Astrocyte (in vitro differentiated cells and primary cell): Measurements from ENCODE around the gene MRPL20. TPM values are rescaled to one million over a fixed set of nuclear protein-coding genes. Genes with fewer than 3 reads are reported as not detected.
A peak's percentile ranks its signal among the peaks of the same experiment; 100 is the strongest.
"Not testable (repeated sequence)": the region's sequence is repeated elsewhere in the genome, so short reads cannot be mapped to it uniquely, and the experiment has no call there.

ENCODE experiments used
- DNase-seq: peaks from one replicate; pipeline ENCODE4 v3.0.0-alpha.2; 2010; ENCODE audit warnings: low read depth
- FAIRE-seq: peaks from 2 replicates; lab custom pipeline; 2011; peaks lifted over from hg19 to GRCh38; lab: Jason Lieb, UNC
- H2AFZ ChIP-seq: 2 replicates; pipeline ENCODE4 v1.6.0; 2012; ENCODE audit warnings: low read depth, low read length, inconsistent platforms
- H3K27ac ChIP-seq: 2 replicates; pipeline ENCODE4 v1.5.1; 2011; ENCODE audit warnings: low read depth, low read length, inconsistent platforms
- H3K27me3 ChIP-seq: 2 replicates; pipeline ENCODE4 v1.6.0; 2011; ENCODE audit warnings: low read length, inconsistent platforms; ENCODE audit not compliant: insufficient read depth
- H3K36me3 ChIP-seq: 2 replicates; pipeline ENCODE4 v1.5.1; 2011; ENCODE audit warnings: low read length, inconsistent platforms; ENCODE audit not compliant: insufficient read depth
- H3K4me1 ChIP-seq: 2 replicates; pipeline ENCODE4 v1.5.1; 2011; ENCODE audit warnings: low read length, inconsistent platforms; ENCODE audit not compliant: insufficient read depth
- H3K4me2 ChIP-seq: 2 replicates; pipeline ENCODE4 v1.6.0; 2012; ENCODE audit warnings: low read length, inconsistent platforms
- H3K4me3 ChIP-seq: 2 replicates; pipeline ENCODE4 v1.5.1; 2011; ENCODE audit warnings: low read depth, mild to moderate bottlenecking, low read length, inconsistent platforms; ENCODE audit not compliant: insufficient read depth
- H3K79me2 ChIP-seq: 2 replicates; pipeline ENCODE4 v1.6.0; 2012; ENCODE audit warnings: mild to moderate bottlenecking, low read length, inconsistent platforms; ENCODE audit not compliant: insufficient read depth
- H3K9ac ChIP-seq: 2 replicates; pipeline ENCODE4 v1.6.0; 2012; ENCODE audit warnings: mild to moderate bottlenecking, low read length, inconsistent platforms
- H3K9me3 ChIP-seq: 2 replicates; pipeline ENCODE4 v1.5.1; 2012; ENCODE audit warnings: low read depth, mild to moderate bottlenecking, low read length, inconsistent platforms; ENCODE audit not compliant: insufficient read depth
- H4K20me1 ChIP-seq: 2 replicates; pipeline ENCODE4 v1.6.0; 2012; ENCODE audit warnings: low read length, inconsistent platforms; ENCODE audit not compliant: insufficient read depth
- H3K27ac Mint-ChIP-seq: one replicate; pipeline ENCODE4 v1.8.0; 2021; ENCODE audit warnings: mild to moderate bottlenecking, mixed read lengths; ENCODE audit not compliant: unreplicated experiment
- H3K27me3 Mint-ChIP-seq: one replicate; pipeline ENCODE4 v1.8.0; 2021; ENCODE audit warnings: low read depth, mixed read lengths; ENCODE audit not compliant: unreplicated experiment
- H3K36me3 Mint-ChIP-seq: one replicate; pipeline ENCODE4 v1.8.0; 2021; ENCODE audit warnings: low read depth, mixed read lengths; ENCODE audit not compliant: unreplicated experiment
- H3K4me1 Mint-ChIP-seq: one replicate; pipeline ENCODE4 v1.8.0; 2021; ENCODE audit warnings: low read depth, mixed read lengths; ENCODE audit not compliant: unreplicated experiment
- H3K4me3 Mint-ChIP-seq: one replicate; pipeline ENCODE4 v1.8.0; 2021; ENCODE audit warnings: mild to moderate bottlenecking, moderate library complexity, mixed read lengths; ENCODE audit not compliant: unreplicated experiment
- H3K9me3 Mint-ChIP-seq: one replicate; pipeline ENCODE4 v1.8.0; 2021; ENCODE audit warnings: mild to moderate bottlenecking, mixed read lengths; ENCODE audit not compliant: unreplicated experiment
- CTCF ChIP-seq: IDR thresholded peaks from 2 replicates; pipeline ENCODE4 v1.5.1; 2011; ENCODE audit warnings: low read depth, mild to moderate bottlenecking, inconsistent platforms, low read length, moderate library complexity; ENCODE audit not compliant: insufficient read depth
- EZH2 ChIP-seq: IDR thresholded peaks from 2 replicates; pipeline ENCODE4 v1.6.1; 2012; ENCODE audit warnings: mild to moderate bottlenecking, low read length, inconsistent platforms; ENCODE audit not compliant: insufficient read depth
- total RNA-seq: library from RNA; stranded (reverse); gene quantifications from 2 replicates; pipeline ENCODE4 v1.2.1, GENCODE V29; 2021

MRPL20 gene
- total RNA-seq, 1 donor from 2014 or later: 88.5 TPM

- peaks cover 40% of the 10 kb centered on the region for H3K79me2 ChIP-seq
- no peaks in the 10 kb centered on the region for H3K27me3 ChIP-seq
- H3K4me2 ChIP-seq: no peak overlapping the region
- TF ChIP-seq CTCF (no peak), EZH2 (no peak)
- no peak overlapping the region for H3K4me3 ChIP-seq
- peak overlapping the region; percentile 40 for H3K4me3 Mint-ChIP-seq
- no peaks in the 10 kb centered on the region for H3K4me1 ChIP-seq
- H4K20me1 ChIP-seq: peaks cover 53% of the 10 kb centered on the region
- H3K9ac ChIP-seq: no peak overlapping the region
- no peak for DNase-seq
- H3K27ac ChIP-seq: no peak overlapping the region
- no peak for FAIRE-seq
- peaks cover 19% of the 10 kb centered on the region for H3K36me3 Mint-ChIP-seq
- no peaks in the 10 kb centered on the region for H3K27me3 Mint-ChIP-seq
- no peaks in the 10 kb centered on the region for H3K4me1 Mint-ChIP-seq
- no peaks in the 10 kb centered on the region for H3K9me3 Mint-ChIP-seq
- peaks cover 57% of the 10 kb centered on the region for H3K36me3 ChIP-seq
- H3K9me3 ChIP-seq: no peaks in the 10 kb centered on the region
- no peak overlapping the region for H2AFZ ChIP-seq
- no peak overlapping the region for H3K27ac Mint-ChIP-seq
Measured at GRCh38 chr1:1388078-1388472, 19.0 kb downstream of the MRPL20 start.

DNA sequence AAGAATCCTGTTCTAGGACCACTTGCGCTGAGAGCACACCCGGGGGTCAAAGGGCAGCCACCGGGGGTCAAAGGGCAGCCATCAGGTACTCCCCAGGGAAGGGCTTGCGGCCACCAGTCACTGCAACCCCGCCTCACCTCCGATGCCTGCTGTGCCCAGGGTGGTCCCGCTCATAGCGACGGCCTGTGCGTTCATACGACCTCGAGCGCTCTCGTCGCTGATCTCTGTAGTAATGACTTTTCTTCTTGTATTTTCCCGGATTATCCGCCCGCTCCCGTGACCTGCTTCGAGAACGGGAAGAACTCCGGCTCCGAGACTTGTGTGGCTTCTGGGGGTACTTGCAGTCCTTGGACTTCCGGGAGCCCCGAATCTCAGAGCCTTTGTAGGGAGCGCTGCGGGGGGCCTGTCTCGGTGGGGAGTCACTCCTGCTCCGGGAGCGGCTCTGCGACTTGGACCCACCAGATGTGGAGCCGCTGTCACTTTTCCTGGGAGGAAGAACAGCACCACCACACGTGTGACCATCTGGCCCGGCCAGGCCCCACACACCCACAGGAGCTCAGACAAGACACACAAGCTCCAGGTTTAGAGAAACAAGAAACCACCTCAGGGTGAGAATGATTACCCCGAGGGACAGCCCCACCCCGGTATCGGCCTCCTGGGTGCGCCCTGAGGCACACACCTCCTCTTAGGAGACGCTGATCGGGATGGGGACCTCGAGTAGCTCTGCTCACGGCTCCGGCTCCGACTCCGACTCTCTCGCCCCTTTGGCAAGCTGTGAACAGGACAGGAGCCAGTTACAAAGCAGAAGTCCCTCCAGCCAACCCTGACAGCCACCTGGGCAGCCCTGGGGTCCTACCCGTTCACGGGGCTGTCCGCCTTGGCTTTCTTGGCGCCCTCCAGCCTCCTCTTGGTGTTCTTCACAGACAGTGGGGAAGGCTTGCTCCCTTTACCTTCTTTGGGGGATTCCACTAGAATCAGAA, 19.7 kb downstream of the MRPL20 start:
- Mint-ChIP-seq H3K4me3 (no peak overlapping the region), H3K27me3 (no peaks in the 10 kb centered on the region), H3K9me3 (no peaks in the 10 kb centered on the region), H3K4me1 (no peaks in the 10 kb centered on the region), H3K27ac (no peak overlapping the region), H3K36me3 (peaks cover 18% of the 10 kb centered on the region)
- Histone ChIP-seq H4K20me1 (peaks cover 50% of the 10 kb centered on the region), H3K79me2 (peaks cover 41% of the 10 kb centered on the region), H3K36me3 (peaks cover 50% of the 10 kb centered on the region), H3K4me1 (no peaks in the 10 kb centered on the region), H3K4me3 (no peak overlapping the region), H3K9ac (no peak overlapping the region), H3K27ac (no peak overlapping the region), H3K4me2 (no peak overlapping the region), H3K27me3 (no peaks in the 10 kb centered on the region), H3K9me3 (no peaks in the 10 kb centered on the region), H2AFZ (no peak overlapping the region)
- DNase-seq (no peak), FAIRE-seq (no peak)
- TF ChIP-seq CTCF (no peak), EZH2 (no peak)

- H3K27ac ChIP-seq: no peak overlapping the region
- H3K27me3 Mint-ChIP-seq: no peaks in the 10 kb centered on the region
- FAIRE-seq: no peak
- H3K79me2 ChIP-seq: peaks cover 35% of the 10 kb centered on the region
- H3K4me3 ChIP-seq: no peak overlapping the region
- TF ChIP-seq CTCF: no peak
- TF ChIP-seq EZH2: no peak
- H3K36me3 ChIP-seq: peaks cover 35% of the 10 kb centered on the region
- H3K4me1 Mint-ChIP-seq: no peaks in the 10 kb centered on the region
- H3K4me1 ChIP-seq: no peaks in the 10 kb centered on the region
- H2AFZ ChIP-seq: no peak overlapping the region
- no peak overlapping the region for H3K9ac ChIP-seq
- no peak for DNase-seq
- no peak overlapping the region for H3K4me3 Mint-ChIP-seq
- H4K20me1 ChIP-seq: peaks cover 45% of the 10 kb centered on the region
- H3K36me3 Mint-ChIP-seq: peaks cover 17% of the 10 kb centered on the region
- no peaks in the 10 kb centered on the region for H3K27me3 ChIP-seq
- no peaks in the 10 kb centered on the region for H3K9me3 Mint-ChIP-seq
- no peak overlapping the region for H3K4me2 ChIP-seq
- H3K9me3 ChIP-seq: no peaks in the 10 kb centered on the region
- H3K27ac Mint-ChIP-seq: peak overlapping the region; percentile 41
Measured at GRCh38 chr1:1385931-1386330, 21.2 kb downstream of the MRPL20 start.

- Histone ChIP-seq H3K79me2 (peaks cover 32% of the 10 kb centered on the region), H4K20me1 (peaks cover 41% of the 10 kb centered on the region), H3K36me3 (peaks cover 30% of the 10 kb centered on the region)
- H3K36me3 Mint-ChIP-seq: peaks cover 17% of the 10 kb centered on the region
- H3K27ac Mint-ChIP-seq, H3K27ac ChIP-seq, H2AFZ ChIP-seq, H3K4me1 Mint-ChIP-seq, H3K9ac ChIP-seq, FAIRE-seq, H3K9me3 Mint-ChIP-seq, H3K4me3 ChIP-seq, H3K27me3 Mint-ChIP-seq, H3K4me3 Mint-ChIP-seq, DNase-seq, H3K9me3 ChIP-seq, H3K4me1 ChIP-seq, H3K27me3 ChIP-seq, H3K4me2 ChIP-seq: not testable (repeated sequence)
Measured at GRCh38 chr1:1385339-1385738, 21.8 kb downstream of the MRPL20 start.
